ENCODE data around the gene ACSS2. TPM values are rescaled to one million over a fixed set of nuclear protein-coding genes. Genes with fewer than 3 reads are reported as not detected.
A peak's percentile ranks its signal among the peaks of the same experiment; 100 is the strongest.

ACSS2 gene, protein sequence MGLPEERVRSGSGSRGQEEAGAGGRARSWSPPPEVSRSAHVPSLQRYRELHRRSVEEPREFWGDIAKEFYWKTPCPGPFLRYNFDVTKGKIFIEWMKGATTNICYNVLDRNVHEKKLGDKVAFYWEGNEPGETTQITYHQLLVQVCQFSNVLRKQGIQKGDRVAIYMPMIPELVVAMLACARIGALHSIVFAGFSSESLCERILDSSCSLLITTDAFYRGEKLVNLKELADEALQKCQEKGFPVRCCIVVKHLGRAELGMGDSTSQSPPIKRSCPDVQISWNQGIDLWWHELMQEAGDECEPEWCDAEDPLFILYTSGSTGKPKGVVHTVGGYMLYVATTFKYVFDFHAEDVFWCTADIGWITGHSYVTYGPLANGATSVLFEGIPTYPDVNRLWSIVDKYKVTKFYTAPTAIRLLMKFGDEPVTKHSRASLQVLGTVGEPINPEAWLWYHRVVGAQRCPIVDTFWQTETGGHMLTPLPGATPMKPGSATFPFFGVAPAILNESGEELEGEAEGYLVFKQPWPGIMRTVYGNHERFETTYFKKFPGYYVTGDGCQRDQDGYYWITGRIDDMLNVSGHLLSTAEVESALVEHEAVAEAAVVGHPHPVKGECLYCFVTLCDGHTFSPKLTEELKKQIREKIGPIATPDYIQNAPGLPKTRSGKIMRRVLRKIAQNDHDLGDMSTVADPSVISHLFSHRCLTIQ
- 100 to 1,000 TPM in 2 of 4 donors, 10 to 100 TPM in 2; 68.4 to 112 (median 94.3) TPM for total RNA-seq

DNA sequence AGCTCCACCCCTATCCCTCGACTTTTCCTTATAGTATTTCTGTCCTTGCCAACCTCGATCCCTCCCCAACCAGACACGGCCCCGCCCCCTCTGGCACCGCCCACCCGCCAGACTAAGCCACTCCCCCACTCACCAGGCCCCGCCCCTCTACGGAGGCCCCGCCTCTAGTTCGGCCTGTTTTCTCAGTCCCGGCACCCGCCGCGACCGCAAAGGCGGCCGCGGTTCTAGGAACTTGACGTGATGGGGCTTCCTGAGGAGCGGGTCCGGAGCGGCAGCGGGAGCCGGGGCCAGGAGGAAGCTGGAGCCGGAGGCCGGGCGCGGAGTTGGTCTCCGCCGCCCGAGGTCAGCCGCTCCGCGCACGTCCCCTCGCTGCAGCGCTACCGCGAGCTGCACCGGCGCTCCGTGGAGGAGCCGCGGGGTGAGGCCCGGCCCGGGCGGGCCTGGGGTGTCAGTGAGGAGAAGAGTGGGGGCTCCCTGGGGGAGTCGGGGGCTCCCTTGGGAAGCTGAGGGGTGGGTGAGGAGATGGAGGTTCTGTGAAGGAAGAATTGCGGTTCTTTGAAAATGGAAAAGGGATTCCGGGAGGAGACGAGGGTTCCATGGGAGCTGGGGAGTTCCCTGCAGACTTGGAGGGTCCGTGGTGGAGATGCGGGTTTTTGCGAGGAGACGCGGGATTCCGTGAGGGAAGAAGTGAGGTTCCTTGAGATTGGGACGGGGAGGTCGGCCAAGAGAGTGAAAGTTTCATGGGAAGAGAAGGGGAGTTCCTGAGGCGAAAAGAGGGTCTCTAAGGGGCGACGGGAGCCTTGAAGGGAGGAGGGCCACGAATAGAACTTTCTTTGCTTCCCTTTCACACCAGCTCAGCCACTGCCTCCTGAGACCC lies at the start of gene ACSS2:
Gene ACSS2, plus strand, starts transcription at position 207 of the 877 bp plus-strand sequence. Its CDS starts 34 bp downstream, at position 241.
- TF ChIP-seq, protein P1, sequence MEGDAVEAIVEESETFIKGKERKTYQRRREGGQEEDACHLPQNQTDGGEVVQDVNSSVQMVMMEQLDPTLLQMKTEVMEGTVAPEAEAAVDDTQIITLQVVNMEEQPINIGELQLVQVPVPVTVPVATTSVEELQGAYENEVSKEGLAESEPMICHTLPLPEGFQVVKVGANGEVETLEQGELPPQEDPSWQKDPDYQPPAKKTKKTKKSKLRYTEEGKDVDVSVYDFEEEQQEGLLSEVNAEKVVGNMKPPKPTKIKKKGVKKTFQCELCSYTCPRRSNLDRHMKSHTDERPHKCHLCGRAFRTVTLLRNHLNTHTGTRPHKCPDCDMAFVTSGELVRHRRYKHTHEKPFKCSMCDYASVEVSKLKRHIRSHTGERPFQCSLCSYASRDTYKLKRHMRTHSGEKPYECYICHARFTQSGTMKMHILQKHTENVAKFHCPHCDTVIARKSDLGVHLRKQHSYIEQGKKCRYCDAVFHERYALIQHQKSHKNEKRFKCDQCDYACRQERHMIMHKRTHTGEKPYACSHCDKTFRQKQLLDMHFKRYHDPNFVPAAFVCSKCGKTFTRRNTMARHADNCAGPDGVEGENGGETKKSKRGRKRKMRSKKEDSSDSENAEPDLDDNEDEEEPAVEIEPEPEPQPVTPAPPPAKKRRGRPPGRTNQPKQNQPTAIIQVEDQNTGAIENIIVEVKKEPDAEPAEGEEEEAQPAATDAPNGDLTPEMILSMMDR (IDR thresholded peaks at IDR 0.05): peak in 1 of 5 experiments; percentile 14
- peak; percentile 50 to 86 for TF ChIP-seq POLR2A (IDR thresholded peaks at IDR 0.05)
- peak in 1 of 2 donors; percentile 80 for TF ChIP-seq EP300 (IDR thresholded peaks at IDR 0.05)
- Histone ChIP-seq H3K4me3 (peak within 1 kb of the TSS; percentile 53 to 97 (median 86)), H3K9me3 (no peaks in the 10 kb centered on the region), H3K27ac (peak within 1 kb of the TSS; percentile 81 to 93 (median 88)), H3K27me3 (no peaks in the 10 kb centered on the region), H3K4me1 (peaks cover 0 to 58% (median 8%) of the 10 kb centered on the region in 4 donors), H3K36me3 (no peaks in the 10 kb centered on the region)
- 0 to 1% methylated on average over 40 to 63 of the region's 63 CpGs for WGBS, 2 donors
- peak; percentile 99 for DNase-seq (ENCODE audit: low spot score in 2 of 2)

DNA sequence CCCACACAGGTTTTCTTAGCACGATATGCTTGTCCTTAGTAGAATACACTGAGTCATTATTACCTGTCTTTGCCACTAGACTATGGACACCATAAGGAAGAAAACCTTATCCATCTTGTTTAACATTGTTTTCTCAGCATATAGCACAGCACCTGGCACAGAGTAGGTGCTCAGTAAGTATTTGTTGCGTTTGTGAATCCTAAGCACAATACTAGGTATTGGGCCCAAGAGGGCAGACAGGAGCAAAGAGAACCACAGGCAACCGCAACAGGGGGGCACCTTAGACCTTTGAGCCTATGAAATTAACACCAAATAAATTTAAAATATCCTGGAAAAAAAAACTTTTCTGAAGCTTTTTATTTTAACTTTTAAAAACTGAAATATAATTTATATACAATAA lies 47.2 kb upstream of the ACSS2 start:
- TF ChIP-seq POLR2A (IDR thresholded peaks at IDR 0.05): no peak
- no peak for TF ChIP-seq EP300 (IDR thresholded peaks at IDR 0.05)
- TF ChIP-seq, protein P1 (IDR thresholded peaks at IDR 0.05): no peak
- no peaks in the 10 kb centered on the region for H3K36me3 ChIP-seq
- H3K4me1 ChIP-seq: peaks cover 0 to 12% (median 4%) of the 10 kb centered on the region in 4 donors
- no peak overlapping the region for H3K4me3 ChIP-seq
- no peak overlapping the region for H3K27ac ChIP-seq
- H3K9me3 ChIP-seq: no peaks in the 10 kb centered on the region
- 69 to 70% methylated on average over 3 of the region's 3 CpGs for WGBS, 2 donors
- DNase-seq (ENCODE audit: low spot score in 2 of 2): no peak
- H3K27me3 ChIP-seq: no peaks in the 10 kb centered on the region

DNA sequence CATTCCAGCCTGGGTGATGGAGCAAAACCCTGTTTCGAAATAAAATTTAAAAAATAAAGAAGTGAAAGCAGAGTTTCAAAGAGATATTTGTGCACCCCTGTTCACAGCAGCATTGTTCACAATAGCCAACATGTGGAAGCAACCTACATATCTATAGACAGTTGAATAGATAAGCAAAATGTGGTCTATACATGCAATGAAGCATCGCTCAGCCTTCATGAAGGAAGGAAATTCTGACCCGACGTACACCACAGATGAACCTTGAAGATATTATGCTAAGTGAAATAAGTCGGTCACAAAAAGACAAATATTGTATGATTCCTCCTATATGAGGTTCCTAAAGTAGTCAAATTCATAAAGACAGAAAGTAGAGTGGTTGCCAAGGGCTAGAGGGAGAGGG lies 44.5 kb upstream of the ACSS2 start:
- WGBS, 2 donors: 71 to 78% methylated on average over 5 of the region's 5 CpGs
- TF ChIP-seq, protein P1 (IDR thresholded peaks at IDR 0.05): no peak
- TF ChIP-seq POLR2A (IDR thresholded peaks at IDR 0.05): no peak
- TF ChIP-seq EP300 (IDR thresholded peaks at IDR 0.05): no peak
- H3K4me3 ChIP-seq: no peak overlapping the region
- H3K27me3 ChIP-seq: no peaks in the 10 kb centered on the region
- H3K36me3 ChIP-seq: no peaks in the 10 kb centered on the region
- no peaks in the 10 kb centered on the region for H3K4me1 ChIP-seq
- no peak overlapping the region for H3K27ac ChIP-seq
- no peaks in the 10 kb centered on the region for H3K9me3 ChIP-seq
- no peak for DNase-seq (ENCODE audit: low spot score in 2 of 2)

DNA sequence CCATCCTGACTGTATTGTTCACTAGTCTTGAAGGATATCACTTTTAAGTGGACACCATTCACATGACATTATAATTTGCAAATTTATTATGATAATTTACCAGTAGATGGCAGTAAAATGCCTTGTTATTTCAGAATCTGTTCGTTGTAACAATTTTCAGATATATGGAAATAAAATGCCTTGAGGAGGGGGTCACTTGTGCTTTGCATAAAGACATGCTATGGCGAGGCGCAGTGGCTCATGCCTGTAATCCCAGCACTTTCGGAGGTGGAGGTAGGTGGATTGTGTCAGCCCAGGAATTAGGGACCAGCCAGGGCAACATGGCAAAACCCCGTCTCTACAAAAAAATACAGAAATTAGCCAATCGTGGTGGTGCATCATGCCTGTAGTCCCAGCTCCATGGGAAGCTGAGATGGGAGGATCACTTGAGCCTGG lies 41.9 kb upstream of the ACSS2 start:
- no peak overlapping the region for H3K27ac ChIP-seq
- DNase-seq (ENCODE audit: low spot score in 2 of 2): no peak
- no peak overlapping the region for H3K4me3 ChIP-seq
- WGBS, 2 donors: 31 to 33% methylated on average over 6 of the region's 6 CpGs
- H3K4me1 ChIP-seq: no peaks in the 10 kb centered on the region
- H3K36me3 ChIP-seq: no peaks in the 10 kb centered on the region
- TF ChIP-seq POLR2A (IDR thresholded peaks at IDR 0.05): no peak
- TF ChIP-seq, protein P1 (IDR thresholded peaks at IDR 0.05): peak in 4 of 5 experiments; percentile 34 to 58 (median 44)
- no peaks in the 10 kb centered on the region for H3K9me3 ChIP-seq
- H3K27me3 ChIP-seq: no peaks in the 10 kb centered on the region

All from tibial nerve (tissue), 4 donors.